GM19099 (cell line): ENCODE data around the gene NPM1.

Source experiments
- POLR2A ChIP-seq: IDR thresholded peaks from 3 replicates; pipeline ENCODE4 v1.6.1; 2011; ENCODE audit warnings: low read depth; ENCODE audit not compliant: insufficient read length; ENCODE audit errors: extremely low read depth

Gene NPM1

DNA sequence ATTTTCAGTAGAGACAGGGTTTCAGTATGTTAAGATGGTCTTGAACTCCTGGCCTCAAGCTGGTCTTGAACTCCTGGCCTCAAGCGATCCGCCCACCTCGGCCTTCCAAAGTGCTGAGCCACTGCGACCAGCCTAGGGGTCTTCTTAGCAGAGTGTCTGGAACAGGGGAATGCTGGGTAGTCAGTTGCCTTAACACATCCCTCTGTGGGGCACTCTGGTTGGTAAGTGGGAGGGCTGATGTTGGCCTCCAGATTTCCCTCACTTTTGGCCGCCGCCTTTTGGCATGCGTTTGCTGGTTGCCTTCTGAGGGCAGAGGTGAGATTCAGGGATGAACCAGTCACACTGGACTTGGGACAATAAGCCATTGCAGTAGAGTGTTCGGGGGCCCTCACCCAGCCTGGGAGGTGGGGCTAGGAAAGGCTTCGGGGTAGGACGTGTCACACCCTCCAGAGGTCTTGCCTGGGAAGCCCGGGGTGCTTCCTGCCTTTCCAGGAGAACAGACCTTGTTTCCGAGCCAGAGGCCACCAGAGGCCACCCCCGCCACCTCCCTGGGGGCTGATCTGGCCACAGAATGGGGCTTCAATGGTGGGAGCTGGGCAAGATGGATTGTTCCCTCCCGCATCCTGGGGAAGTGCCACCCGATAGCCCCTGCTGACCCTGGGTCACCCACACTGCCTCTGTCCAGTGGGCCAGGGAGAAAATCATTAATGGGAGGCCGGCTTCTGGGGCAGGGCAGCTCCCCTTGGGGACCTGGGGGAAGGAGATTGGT is 45.1 kb downstream of the NPM1 start:
- TF ChIP-seq POLR2A = no peak

DNA sequence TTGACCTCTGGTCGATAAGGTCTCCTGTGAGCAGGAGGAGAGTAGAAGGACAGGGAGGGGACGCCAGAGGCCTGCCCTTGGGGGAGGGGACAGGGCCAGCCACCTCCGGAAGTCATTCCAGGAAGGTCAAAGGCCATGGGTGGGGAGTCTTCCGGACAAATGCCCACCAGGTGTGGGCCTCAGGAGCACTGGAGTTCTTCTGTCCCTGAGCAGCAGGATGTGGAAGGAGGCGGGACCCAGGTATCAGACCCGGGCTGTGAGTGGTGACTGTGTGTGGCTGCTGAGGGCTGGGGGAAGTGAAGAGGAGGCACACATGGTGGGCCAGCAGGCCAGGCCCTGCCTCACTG is 45.7 kb downstream of the NPM1 start:
- no peak for TF ChIP-seq POLR2A

DNA sequence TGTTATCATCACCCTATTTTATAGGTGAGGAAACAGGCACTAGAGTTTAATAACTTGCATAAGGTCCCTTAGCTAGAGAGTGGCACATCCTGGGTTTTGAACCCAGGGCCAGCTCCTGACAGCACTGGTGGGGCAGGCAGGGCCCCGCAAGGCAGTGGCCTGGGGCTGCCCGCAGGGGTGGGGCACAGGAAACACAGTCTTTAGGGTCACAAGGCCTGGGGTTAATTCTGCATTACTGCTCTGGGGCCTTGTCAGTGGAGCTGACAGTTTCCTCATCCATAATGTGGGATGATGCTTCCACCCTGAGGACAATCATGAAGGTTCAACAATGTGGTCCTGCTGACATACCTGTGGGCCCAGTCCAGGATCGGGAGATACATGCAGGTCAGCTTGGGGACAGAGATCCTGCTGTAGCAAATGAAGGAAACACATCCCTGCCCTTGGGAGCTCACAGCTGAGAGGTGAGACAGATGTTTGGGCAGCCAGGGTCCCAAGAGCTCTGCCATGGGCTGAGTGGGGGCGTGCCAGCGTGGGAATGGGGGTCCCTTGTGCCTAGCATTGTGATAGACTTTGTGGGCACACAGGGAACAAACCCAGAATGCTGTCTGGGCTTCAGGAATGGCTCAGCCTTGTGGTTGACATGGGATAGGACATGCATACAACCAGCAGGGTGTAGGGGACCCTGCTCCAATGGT is 46.5 kb downstream of the NPM1 start:
- TF ChIP-seq POLR2A = no peak

DNA sequence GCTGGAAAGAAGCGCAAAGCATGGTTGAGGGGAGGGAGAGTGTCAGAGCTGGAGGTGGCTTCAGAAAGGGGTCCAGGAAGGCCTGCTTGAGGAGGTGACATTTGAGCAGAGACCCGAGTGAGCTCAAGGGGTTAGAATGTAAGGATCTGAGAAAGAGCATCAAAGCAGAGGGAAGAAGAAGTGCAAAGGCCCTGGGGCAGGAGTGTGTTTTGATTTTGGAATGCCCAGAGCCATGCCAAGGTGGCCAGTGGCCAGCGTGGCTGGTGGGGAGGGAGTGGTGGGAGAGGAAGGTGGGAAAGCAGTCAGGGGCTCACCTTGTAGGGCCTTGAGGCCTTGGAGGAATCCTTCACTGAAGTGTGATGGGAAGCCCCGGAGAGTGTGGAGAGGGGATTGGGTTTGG is 47.2 kb downstream of the NPM1 start:
- TF ChIP-seq POLR2A = no peak

DNA sequence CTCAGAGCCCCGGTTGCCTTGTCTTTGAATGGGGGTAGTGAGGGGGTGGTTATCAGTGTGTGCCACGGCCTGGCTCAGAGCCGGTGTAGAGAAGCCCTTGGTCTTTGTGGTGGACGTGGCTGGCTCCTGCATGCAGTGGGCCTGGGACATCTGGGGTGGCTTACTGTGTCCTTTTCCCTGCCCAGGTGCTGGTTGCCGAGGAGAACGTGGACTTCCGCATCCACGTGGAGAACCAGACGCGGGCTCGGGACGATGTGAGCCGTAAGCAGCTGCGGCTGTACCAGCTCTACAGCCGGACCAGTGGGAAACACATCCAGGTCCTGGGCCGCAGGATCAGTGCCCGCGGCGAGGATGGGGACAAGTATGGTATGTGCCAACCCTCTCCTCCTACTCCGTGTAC is 48.3 kb downstream of the NPM1 start:
- TF ChIP-seq POLR2A = no peak

DNA sequence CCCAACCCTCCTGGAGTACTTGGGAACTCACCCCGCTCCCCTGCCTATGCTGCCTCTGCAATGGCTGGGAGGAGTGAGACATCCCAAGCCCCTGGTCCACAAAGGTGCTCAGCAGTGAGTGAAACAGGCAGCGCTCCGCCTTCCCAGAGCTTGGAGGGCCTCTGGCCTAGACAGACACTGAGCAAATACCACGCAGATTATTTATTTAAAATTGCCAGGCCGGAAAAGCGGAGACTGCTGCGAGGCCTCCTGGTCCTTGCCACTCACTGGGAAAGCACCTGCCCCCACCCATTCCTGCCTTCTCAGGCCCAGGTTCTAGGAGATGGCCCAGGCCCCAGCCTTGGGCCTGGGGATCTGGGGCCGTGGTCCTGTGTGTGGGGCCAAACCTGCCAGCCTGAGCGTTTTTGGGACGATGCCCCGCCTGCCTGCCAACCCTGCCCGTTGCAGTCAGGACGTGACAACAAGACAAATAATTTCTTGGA is 49.2 kb downstream of the NPM1 start:
- no peak for TF ChIP-seq POLR2A

DNA sequence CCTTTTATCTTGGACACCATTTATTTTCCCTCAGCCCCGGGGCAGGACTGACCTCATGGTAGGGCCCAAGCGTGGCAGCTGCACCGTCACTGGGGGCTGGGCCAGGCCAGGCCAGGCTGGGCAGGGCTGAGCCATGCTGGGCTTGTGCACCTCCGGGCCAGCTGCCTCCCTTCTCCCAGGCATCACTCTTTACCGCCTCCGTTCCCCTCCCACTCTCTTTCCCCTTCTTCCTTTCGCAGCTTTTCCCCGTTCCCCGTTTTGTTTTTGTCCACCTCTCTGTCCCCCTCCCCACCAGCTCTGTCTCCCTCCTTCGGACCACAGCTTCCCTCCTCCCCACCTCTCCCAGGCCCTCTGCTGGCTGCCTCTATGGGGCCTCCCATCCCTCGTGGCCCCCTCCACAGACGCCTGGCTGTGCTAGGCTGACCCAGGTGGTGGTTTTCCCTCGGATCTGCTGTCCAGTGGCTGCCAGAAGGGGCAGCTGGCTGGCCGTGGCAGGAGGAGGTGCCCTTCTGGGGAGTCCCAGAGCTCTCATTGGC is 49.7 kb downstream of the NPM1 start:
- TF ChIP-seq POLR2A = no peak

DNA sequence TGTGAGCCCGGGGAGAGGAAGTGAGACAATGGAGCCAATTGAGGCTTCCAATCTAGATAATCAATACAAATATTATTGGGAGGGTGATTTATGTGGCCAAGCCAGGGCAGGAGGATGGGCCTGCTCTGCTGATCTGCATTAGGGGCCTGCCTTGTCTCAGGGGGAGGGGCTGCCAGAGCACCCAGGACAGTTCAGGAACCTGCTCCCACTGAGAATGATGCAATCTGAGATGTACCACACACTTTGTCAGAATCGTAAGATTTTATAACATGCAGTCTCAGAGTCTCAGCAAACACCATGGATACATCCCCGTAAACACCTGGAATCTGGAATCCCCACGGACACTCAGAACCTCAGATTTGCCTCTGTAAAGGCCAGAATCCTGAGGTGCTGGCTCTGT is 51.1 kb downstream of the NPM1 start:
- no peak for TF ChIP-seq POLR2A

DNA sequence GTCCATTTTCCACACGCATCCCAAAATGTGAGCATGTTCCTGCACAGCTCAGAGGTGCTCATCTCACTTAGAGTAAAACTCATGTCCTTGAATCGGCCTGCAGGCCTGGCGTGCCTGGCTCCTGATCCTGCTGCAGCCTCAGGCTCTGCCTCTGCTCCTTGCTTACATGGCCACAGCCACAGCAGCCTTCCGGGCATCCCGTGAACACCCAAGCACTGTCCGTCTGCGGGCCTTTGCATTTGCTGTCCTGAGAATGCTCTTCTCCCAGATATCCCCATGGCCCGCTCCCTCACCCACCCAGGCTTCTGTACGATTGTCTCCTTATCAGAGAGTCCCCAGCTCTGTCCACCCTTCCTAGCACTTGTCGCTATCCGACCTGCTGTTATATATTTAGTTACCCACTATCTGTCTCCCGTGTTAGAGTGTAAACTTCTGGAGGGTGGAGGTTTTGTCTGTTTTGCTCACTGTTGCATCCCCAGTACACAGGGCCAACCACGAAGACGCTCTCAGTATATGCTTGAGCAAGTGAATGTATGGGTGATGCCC is 53.7 kb downstream of the NPM1 start:
- no peak for TF ChIP-seq POLR2A

DNA sequence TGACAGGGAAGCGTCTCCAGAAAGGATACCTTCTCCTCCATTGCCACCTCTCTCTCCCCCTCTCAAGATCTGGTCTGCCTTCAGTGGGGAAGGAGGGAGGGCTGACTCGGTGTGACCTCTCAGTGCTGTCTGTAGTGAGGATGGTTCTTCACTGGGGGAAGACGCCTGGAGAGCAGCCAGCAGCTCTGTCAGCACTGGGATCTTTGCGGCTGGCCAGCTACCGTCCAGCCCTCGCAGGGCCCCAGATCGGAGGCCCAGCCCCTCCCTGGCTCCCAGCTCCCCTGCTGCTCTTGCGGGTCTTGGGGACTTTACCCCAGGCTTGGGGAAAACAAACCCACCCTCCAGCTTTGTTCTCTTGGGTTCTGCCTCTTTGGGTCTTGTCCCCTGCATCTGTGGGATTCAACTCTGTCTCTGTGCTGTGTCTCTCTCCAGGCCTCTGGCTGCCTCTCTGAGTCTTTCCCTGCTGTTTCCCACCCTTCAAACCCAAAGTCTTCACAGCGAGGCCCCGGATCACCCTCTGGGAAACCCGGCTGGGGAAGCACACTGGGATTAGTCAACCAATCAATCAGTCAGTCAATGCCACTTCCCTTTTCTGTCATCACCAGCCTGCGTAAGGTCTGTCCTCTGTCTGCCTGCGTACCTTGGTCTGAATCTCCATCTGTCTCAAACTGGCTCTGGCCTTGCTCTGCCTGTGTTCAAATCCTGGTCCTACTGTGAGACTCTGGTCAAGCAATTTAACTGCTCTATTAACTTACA is 54.8 kb downstream of the NPM1 start:
- no peak for TF ChIP-seq POLR2A

DNA sequence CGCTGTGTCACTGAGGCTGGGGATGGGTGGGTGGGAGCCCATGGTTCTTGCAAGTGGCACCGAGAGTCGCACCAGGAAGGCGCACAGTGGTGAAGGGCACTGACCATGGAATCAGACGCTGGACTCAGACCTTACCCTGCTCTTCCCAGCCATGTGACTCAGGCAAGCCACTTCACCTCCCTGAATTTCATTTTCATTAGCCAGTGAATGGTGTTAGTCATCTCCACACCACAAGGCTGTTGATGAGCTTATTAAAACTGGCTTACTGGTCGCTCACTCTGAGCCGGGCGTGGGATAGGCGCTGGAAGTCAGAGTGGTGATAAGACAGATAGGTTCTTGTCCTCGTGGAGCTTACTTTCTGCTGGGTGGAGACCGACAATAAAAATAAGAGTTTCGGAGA is 56.9 kb downstream of the NPM1 start:
- TF ChIP-seq POLR2A = no peak

DNA sequence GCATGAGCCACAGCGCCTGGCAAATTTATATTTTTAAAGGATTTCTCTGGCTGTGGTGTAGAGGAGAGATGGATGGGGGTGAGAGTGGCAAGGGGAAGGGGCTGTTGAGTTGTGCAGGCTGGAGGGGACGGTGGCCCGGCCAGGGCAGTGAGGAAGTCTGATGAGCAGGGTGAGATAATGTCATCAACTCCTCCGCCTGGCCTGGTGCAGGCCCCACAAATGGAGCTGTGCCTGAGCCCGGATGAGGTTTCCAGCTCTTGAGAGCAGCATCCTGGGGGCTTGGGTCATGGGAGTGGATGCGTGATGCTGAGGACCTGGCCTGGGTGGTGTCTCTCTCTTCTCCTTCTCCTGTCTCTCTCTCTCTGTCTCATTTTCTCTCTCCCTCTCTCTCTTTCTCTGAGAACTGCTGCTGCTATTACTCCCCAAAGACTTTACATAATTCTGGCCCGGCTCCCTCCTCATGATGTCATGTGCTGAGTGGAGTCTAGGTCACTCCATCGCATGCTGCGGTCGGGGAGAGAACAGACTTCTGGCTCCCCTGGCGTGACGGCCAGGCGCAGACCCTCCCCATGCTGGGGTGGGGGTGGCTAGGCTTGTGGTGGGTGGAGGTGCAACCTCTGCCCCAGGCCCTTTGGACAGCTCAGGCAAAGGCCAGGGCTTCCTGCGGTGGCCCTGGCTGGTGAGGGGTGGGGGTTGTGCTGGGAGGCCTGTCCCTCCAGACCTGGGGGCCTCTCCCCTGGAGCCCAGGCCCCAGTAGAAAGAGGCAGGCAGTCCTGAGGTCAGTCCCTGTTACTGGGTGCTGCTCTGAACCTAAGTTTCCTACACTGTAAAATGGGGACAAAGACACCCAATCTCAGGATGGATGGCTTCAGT is 58.2 kb downstream of the NPM1 start:
- no peak for TF ChIP-seq POLR2A

DNA sequence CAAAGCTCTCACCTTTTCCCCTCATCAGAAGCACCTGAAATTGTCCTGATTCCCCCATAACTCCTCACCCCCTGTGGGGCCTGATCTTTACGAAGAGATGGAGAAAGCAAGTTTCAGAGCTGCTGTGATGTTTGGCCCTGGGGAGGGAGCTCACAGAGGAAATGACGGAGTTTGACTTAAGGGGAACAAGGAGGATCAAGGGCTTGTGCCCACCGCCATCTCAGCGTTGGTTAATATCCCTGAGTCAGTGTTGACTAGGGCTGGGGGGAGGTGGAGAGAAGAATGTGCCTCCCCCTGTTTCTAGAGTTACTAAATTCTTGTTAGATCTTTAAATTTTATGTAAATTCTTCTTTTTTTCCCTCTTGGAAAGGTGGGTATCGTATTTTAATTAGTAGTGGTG is 59.6 kb downstream of the NPM1 start:
- no peak for TF ChIP-seq POLR2A

DNA sequence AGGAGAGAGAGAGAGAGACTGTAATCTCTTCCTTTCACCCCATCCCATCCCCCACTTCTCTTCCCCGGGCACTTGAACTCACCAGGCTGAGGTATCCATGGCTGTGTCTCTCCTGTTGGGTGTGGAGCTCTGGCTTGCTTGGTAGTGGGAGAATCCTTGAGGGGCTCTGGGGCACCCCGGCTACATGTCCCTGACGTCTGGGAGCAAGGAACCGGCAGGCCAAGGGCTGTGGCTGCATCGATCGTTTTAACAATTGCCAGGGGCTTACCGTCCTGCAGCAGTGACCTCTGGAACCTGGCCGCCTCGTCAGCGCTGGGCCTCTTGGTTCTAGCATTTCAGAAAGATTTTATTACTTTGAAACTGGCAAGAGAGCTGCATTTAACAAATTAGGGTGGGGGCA is 61.8 kb downstream of the NPM1 start:
- no peak for TF ChIP-seq POLR2A
